DOHH2 (cell line): ENCODE measurements around the gene ZNF648.

ENCODE experiments used
- CTCF ChIP-seq: fragments of 200-600 bp; sonication (generic); IDR thresholded peaks from one replicate; pipeline ENCODE4 v1.5.1; 2014; ENCODE audit warnings: antibody characterized with exemption, mild to moderate bottlenecking, low read depth, low read length; ENCODE audit not compliant: poor library complexity, severe bottlenecking
- EZH2phosphoT487 ChIP-seq: fragments of 200-600 bp; sonication (generic); IDR thresholded peaks from 2 replicates; pipeline ENCODE4 v1.6.1; 2017; ENCODE audit warnings: borderline replicate concordance, mild to moderate bottlenecking, antibody characterized with exemption, low read length, moderate library complexity, mixed read lengths

- TF ChIP-seq CTCF (no peak), EZH2phosphoT487 (no peak)
These were observed 31.9 kb downstream of the ZNF648 start for GRCh38 chr1:182029379-182030331.
